ENCODE data around the gene NUDT8. TPM values are rescaled to one million over a fixed set of nuclear protein-coding genes. Genes with fewer than 3 reads are reported as not detected.
"Not testable (repeated sequence)": the region's sequence is repeated elsewhere in the genome, so short reads cannot be mapped to it uniquely, and the experiment has no call there.

The NUDT8 gene
- total RNA-seq, 1 donor from 2014 or later = 12.6 TPM

- H3K9me3 Mint-ChIP-seq (ENCODE audit: low read depth); H3K36me3 Mint-ChIP-seq (ENCODE audit: low read depth); DNase-seq (ENCODE audit: low spot score); H3K27ac Mint-ChIP-seq (ENCODE audit: unreplicated experiment); H3K27me3 Mint-ChIP-seq (ENCODE audit: low read depth); H3K4me3 Mint-ChIP-seq (ENCODE audit: unreplicated experiment): not testable (repeated sequence)
- H3K4me1 Mint-ChIP-seq (ENCODE audit: low read depth) = peaks cover 22% of the 10 kb centered on the region
These were observed 10.7 kb downstream of the NUDT8 start for GRCh38 chr11:67618901-67619659.

- peaks cover 4% of the 10 kb centered on the region for H3K36me3 Mint-ChIP-seq (ENCODE audit: low read depth)
- H3K27ac Mint-ChIP-seq (ENCODE audit: unreplicated experiment) = no peak overlapping the region
- no peaks in the 10 kb centered on the region for H3K9me3 Mint-ChIP-seq (ENCODE audit: low read depth)
- no peak for TF ChIP-seq CTCF (IDR thresholded peaks at IDR 0.05)
- DNase-seq (ENCODE audit: low spot score) = no peak
- no peak overlapping the region for H3K4me3 Mint-ChIP-seq (ENCODE audit: unreplicated experiment)
- H3K4me1 Mint-ChIP-seq (ENCODE audit: low read depth) = peaks cover 22% of the 10 kb centered on the region
- no peaks in the 10 kb centered on the region for H3K27me3 Mint-ChIP-seq (ENCODE audit: low read depth)
These were observed 12.3 kb downstream of the NUDT8 start for GRCh38 chr11:67617243-67617953.

- no peak for DNase-seq (ENCODE audit: low spot score)
- peaks cover 4% of the 10 kb centered on the region for H3K36me3 Mint-ChIP-seq (ENCODE audit: low read depth)
- H3K27me3 Mint-ChIP-seq (ENCODE audit: low read depth) = no peaks in the 10 kb centered on the region
- TF ChIP-seq CTCF (IDR thresholded peaks at IDR 0.05) = no peak
- no peak overlapping the region for H3K4me3 Mint-ChIP-seq (ENCODE audit: unreplicated experiment)
- peaks cover 19% of the 10 kb centered on the region for H3K4me1 Mint-ChIP-seq (ENCODE audit: low read depth)
- H3K9me3 Mint-ChIP-seq (ENCODE audit: low read depth) = no peaks in the 10 kb centered on the region
- H3K27ac Mint-ChIP-seq (ENCODE audit: unreplicated experiment) = no peak overlapping the region
These were observed 13.1 kb downstream of the NUDT8 start for GRCh38 chr11:67616431-67617242.

GRCh38 chr11:67615728-67616430, 13.9 kb downstream of the NUDT8 start:
- TF ChIP-seq CTCF (IDR thresholded peaks at IDR 0.05) = peak; percentile 16
- peaks cover 13% of the 10 kb centered on the region for H3K4me1 Mint-ChIP-seq (ENCODE audit: low read depth)
- H3K27me3 Mint-ChIP-seq (ENCODE audit: low read depth) = no peaks in the 10 kb centered on the region
- no peak overlapping the region for H3K4me3 Mint-ChIP-seq (ENCODE audit: unreplicated experiment)
- no peak for DNase-seq (ENCODE audit: low spot score)
- H3K27ac Mint-ChIP-seq (ENCODE audit: unreplicated experiment) = no peak overlapping the region
- H3K36me3 Mint-ChIP-seq (ENCODE audit: low read depth) = peaks cover 4% of the 10 kb centered on the region
- no peaks in the 10 kb centered on the region for H3K9me3 Mint-ChIP-seq (ENCODE audit: low read depth)

- no peak for DNase-seq (ENCODE audit: low spot score)
- Mint-ChIP-seq H3K27me3 (ENCODE audit: low read depth) (no peaks in the 10 kb centered on the region), H3K4me1 (ENCODE audit: low read depth) (peaks cover 6% of the 10 kb centered on the region), H3K4me3 (ENCODE audit: unreplicated experiment) (no peak overlapping the region), H3K36me3 (ENCODE audit: low read depth) (peaks cover 4% of the 10 kb centered on the region), H3K27ac (ENCODE audit: unreplicated experiment) (no peak overlapping the region), H3K9me3 (ENCODE audit: low read depth) (no peaks in the 10 kb centered on the region)
- peak; percentile 69 for TF ChIP-seq CTCF (IDR thresholded peaks at IDR 0.05)
These were observed 14.7 kb downstream of the NUDT8 start for GRCh38 chr11:67614730-67615714.

All from chondrocyte (in vitro differentiated cells).